Middle frontal gyrus (tissue), 1 donor: ENCODE data around the gene GPRIN3.

Source experiments
- DNase-seq: peaks from one replicate; pipeline ENCODE4 v3.0.0-alpha.2; 2015; ENCODE audit warnings: low spot score; ENCODE audit errors: extremely low spot score

GPRIN3 gene

GRCh38 chr4:89290727-89291516 is 16.7 kb downstream of the GPRIN3 start:
- DNase-seq: no peak

GRCh38 chr4:89289312-89289711 is 18.3 kb downstream of the GPRIN3 start:
- DNase-seq: no peak

GRCh38 chr4:89288430-89288829 is 19.2 kb downstream of the GPRIN3 start:
- no peak for DNase-seq

GRCh38 chr4:89287945-89288344 is 19.7 kb downstream of the GPRIN3 start:
- no peak for DNase-seq

GRCh38 chr4:89285745-89286144 is 21.9 kb downstream of the GPRIN3 start:
- no peak for DNase-seq

GRCh38 chr4:89284828-89285227 is 22.8 kb downstream of the GPRIN3 start:
- no peak for DNase-seq

- DNase-seq: no peak
Measured at GRCh38 chr4:89284020-89284424, 23.6 kb downstream of the GPRIN3 start.

- no peak for DNase-seq
Measured at GRCh38 chr4:89283226-89284009, 24.2 kb downstream of the GPRIN3 start.

GRCh38 chr4:89279385-89279784 is 28.2 kb downstream of the GPRIN3 start:
- no peak for DNase-seq

GRCh38 chr4:89277412-89277811 is 30.2 kb downstream of the GPRIN3 start:
- no peak for DNase-seq

GRCh38 chr4:89276296-89276695 is 31.3 kb downstream of the GPRIN3 start:
- DNase-seq: no peak

GRCh38 chr4:89275587-89275986 is 32.0 kb downstream of the GPRIN3 start:
- DNase-seq: no peak

GRCh38 chr4:89273741-89274141 is 33.9 kb downstream of the GPRIN3 start:
- no peak for DNase-seq

GRCh38 chr4:89270792-89271191 is 36.8 kb downstream of the GPRIN3 start:
- DNase-seq: no peak

- no peak for DNase-seq
Measured at GRCh38 chr4:89269121-89269666, 38.4 kb downstream of the GPRIN3 start.

- DNase-seq: peak; percentile 20
Measured at GRCh38 chr4:89268679-89269078, 38.9 kb downstream of the GPRIN3 start.

- no peak for DNase-seq
Measured at GRCh38 chr4:89267846-89268245, 39.8 kb downstream of the GPRIN3 start.

- DNase-seq: no peak
Measured at GRCh38 chr4:89267392-89267791, 40.2 kb downstream of the GPRIN3 start.

- no peak for DNase-seq
Measured at GRCh38 chr4:89266128-89266527, 41.5 kb downstream of the GPRIN3 start.

GRCh38 chr4:89263265-89263664 is 44.3 kb downstream of the GPRIN3 start:
- DNase-seq: no peak

GRCh38 chr4:89259301-89260028 is 48.1 kb downstream of the GPRIN3 start:
- DNase-seq: no peak

- DNase-seq: no peak
Measured at GRCh38 chr4:89258506-89258905, 49.1 kb downstream of the GPRIN3 start.
